ENCODE results near the gene RNF7. TPM values are rescaled to one million over a fixed set of nuclear protein-coding genes. Genes with fewer than 3 reads are reported as not detected.

Gene RNF7
- total and polyA plus RNA-seq, 2 of the 13 experiments (the other 11 are each of a cell fraction or from before 2014, with no cell fraction given): 66.4 to 94.7 TPM

DNA sequence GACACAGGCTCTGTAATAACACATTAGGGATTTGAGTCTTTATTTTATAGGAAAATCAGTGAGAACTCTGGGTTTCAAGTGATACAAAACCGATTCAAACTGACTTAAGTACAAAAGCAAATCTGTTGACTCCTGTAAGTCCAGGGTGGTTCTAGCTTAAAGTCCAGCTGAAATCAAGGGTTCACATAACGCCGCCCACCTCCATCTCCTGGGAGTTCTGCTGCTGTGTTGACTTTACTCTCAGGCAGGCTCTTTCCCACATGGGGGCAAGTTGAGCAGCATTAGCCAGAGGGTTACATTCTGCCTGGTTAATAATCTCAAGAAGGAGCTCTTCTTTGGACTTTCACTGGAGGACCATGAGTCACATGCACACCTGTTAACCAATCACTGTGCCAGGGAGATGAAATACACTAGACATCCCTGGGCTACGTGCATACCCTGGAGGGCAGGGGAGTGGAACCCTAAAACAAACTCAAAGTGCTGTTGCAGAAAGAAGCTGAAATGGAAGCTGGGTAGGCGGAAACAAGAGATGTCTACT lies 9.7 kb upstream of the RNF7 start (continued):
- TF ChIP-seq, protein P1, sequence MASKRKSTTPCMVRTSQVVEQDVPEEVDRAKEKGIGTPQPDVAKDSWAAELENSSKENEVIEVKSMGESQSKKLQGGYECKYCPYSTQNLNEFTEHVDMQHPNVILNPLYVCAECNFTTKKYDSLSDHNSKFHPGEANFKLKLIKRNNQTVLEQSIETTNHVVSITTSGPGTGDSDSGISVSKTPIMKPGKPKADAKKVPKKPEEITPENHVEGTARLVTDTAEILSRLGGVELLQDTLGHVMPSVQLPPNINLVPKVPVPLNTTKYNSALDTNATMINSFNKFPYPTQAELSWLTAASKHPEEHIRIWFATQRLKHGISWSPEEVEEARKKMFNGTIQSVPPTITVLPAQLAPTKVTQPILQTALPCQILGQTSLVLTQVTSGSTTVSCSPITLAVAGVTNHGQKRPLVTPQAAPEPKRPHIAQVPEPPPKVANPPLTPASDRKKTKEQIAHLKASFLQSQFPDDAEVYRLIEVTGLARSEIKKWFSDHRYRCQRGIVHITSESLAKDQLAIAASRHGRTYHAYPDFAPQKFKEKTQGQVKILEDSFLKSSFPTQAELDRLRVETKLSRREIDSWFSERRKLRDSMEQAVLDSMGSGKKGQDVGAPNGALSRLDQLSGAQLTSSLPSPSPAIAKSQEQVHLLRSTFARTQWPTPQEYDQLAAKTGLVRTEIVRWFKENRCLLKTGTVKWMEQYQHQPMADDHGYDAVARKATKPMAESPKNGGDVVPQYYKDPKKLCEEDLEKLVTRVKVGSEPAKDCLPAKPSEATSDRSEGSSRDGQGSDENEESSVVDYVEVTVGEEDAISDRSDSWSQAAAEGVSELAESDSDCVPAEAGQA (IDR thresholded peaks at IDR 0.05; ENCODE audit: low read depth): no peak
- TF ChIP-seq, protein P1 (CRISPR knock-in tag; IDR thresholded peaks at IDR 0.05; ENCODE audit: borderline replicate concordance): no peak
- TF ChIP-seq ZNF331 (CRISPR knock-in tag; IDR thresholded peaks at IDR 0.05) (peak; percentile 47; the same call in 1 of the 2 replicates), FOXA1 (IDR thresholded peaks at IDR 0.05) (no peak), FOXA1 (CRISPR knock-in tag; IDR thresholded peaks at IDR 0.05) (peak; percentile 87), YEATS4 (CRISPR knock-in tag; IDR thresholded peaks at IDR 0.05; ENCODE audit: borderline replicate concordance) (peak; percentile 65; the same call in 1 of the 2 replicates), ZNF564 (CRISPR knock-in tag; IDR thresholded peaks at IDR 0.05) (0 out of 2 replicates have a peak, but pooled peaks have one; percentile 47), FOXK1 (CRISPR knock-in tag; IDR thresholded peaks at IDR 0.05; ENCODE audit: borderline replicate concordance, low read depth) (0 out of 2 replicates have a peak, but pooled peaks have one; percentile 39), ZNF567 (CRISPR knock-in tag; IDR thresholded peaks at IDR 0.05; ENCODE audit: borderline replicate concordance) (peak; percentile 25; the same call in 1 of the 2 replicates), NFATC3 (CRISPR knock-in tag; IDR thresholded peaks at IDR 0.05) (no peak), CEBPB (IDR thresholded peaks at IDR 0.05; ENCODE audit: borderline replicate concordance, low read depth, low read length) (0 out of 2 replicates have a peak, but pooled peaks have one; percentile 9), SMARCC2 (IDR thresholded peaks at IDR 0.05) (no peak), SOX6 (IDR thresholded peaks at IDR 0.05) (no peak), SOX6 (CRISPR knock-in tag; IDR thresholded peaks at IDR 0.05) (peak; percentile 45; the same call in 1 of the 2 replicates), TCF7L2 (IDR thresholded peaks at IDR 0.05; ENCODE audit: low read depth, low read length) (no peak), CTCF (CRISPR knock-in tag; IDR thresholded peaks at IDR 0.05) (peak; percentile 48), ZNF781 (CRISPR knock-in tag; IDR thresholded peaks at IDR 0.05; ENCODE audit: borderline replicate concordance, not compliant biosample characterization) (peak; percentile 44), POLR2AphosphoS5 (IDR thresholded peaks at IDR 0.05; ENCODE audit: low read depth, low read length) (peak; percentile 78)
- TF ChIP-seq, protein P2, sequence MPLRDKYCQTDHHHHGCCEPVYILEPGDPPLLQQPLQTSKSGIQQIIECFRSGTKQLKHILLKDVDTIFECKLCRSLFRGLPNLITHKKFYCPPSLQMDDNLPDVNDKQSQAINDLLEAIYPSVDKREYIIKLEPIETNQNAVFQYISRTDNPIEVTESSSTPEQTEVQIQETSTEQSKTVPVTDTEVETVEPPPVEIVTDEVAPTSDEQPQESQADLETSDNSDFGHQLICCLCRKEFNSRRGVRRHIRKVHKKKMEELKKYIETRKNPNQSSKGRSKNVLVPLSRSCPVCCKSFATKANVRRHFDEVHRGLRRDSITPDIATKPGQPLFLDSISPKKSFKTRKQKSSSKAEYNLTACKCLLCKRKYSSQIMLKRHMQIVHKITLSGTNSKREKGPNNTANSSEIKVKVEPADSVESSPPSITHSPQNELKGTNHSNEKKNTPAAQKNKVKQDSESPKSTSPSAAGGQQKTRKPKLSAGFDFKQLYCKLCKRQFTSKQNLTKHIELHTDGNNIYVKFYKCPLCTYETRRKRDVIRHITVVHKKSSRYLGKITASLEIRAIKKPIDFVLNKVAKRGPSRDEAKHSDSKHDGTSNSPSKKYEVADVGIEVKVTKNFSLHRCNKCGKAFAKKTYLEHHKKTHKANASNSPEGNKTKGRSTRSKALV (CRISPR knock-in tag; IDR thresholded peaks at IDR 0.05): peak; percentile 33; the same call in 1 of the 2 replicates
- TF ChIP-seq, protein P3, sequence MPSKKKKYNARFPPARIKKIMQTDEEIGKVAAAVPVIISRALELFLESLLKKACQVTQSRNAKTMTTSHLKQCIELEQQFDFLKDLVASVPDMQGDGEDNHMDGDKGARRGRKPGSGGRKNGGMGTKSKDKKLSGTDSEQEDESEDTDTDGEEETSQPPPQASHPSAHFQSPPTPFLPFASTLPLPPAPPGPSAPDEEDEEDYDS (CRISPR knock-in tag; IDR thresholded peaks at IDR 0.05): peak; percentile 88; the same call in 1 of the 2 replicates
